H1 (cell line): ENCODE data around the gene TENT4B.

Source experiments
- CREB1 ChIP-seq: IDR thresholded peaks from 2 replicates; pipeline ENCODE4 v1.6.1; 2012; ENCODE audit warnings: inconsistent platforms
- EP300 ChIP-seq, 2 experiments: IDR thresholded peaks; 1 replicate in 1 of 2; 2 replicates in 1 of 2; pipeline ENCODE4 v1.6.1; 2011 to 2012; ENCODE audit warnings: low read depth in 2 of 2, low read length in 2 of 2, mild to moderate bottlenecking in 2 of 2, borderline replicate concordance in 1 of 2, inconsistent platforms in 1 of 2, moderate library complexity in 1 of 2
- EZH2 ChIP-seq: fragments of 200-600 bp; sonication (generic); IDR thresholded peaks from 2 replicates; pipeline ENCODE4 v1.7.1; 2012; ENCODE audit warnings: low read depth, mild to moderate bottlenecking, moderate library complexity, low read length, inconsistent platforms; ENCODE audit not compliant: severe bottlenecking
- HDAC6 ChIP-seq: IDR thresholded peaks from one replicate; pipeline ENCODE4 v1.7.1; 2012; ENCODE audit warnings: low read depth, mild to moderate bottlenecking, inconsistent platforms, low read length, moderate library complexity
- PHF8 ChIP-seq: fragments of 200-600 bp; sonication (generic); conservative IDR thresholded peaks from 2 replicates; pipeline ENCODE4 v1.7.1; 2012; ENCODE audit warnings: low read depth, mild to moderate bottlenecking, inconsistent platforms, low read length, moderate library complexity
- POLR2A ChIP-seq, 2 experiments: IDR thresholded peaks; 1 replicate in 1 of 2; 2 replicates in 1 of 2; pipeline ENCODE4 v1.6.1; 2011; ENCODE audit warnings: low read depth in 2 of 2, low read length in 2 of 2, mild to moderate bottlenecking in 2 of 2; ENCODE audit errors: control extremely low read depth in 1 of 2
- SP2 ChIP-seq: IDR thresholded peaks from 2 replicates; pipeline ENCODE4 v1.6.1; 2012; ENCODE audit warnings: mild to moderate bottlenecking, low read length, inconsistent platforms
- SP4 ChIP-seq: IDR thresholded peaks from 2 replicates; pipeline ENCODE4 v1.6.1; 2012; ENCODE audit warnings: low read length, inconsistent platforms
- YY1 ChIP-seq: IDR thresholded peaks from 2 replicates; pipeline ENCODE4 v1.6.1; 2011; ENCODE audit warnings: low read depth, mild to moderate bottlenecking, low read length
- TF ChIP-seq, protein P1 (sequence below), 3 experiments: IDR thresholded peaks; 1 replicate in 2 of 3; 2 replicates in 1 of 3; pipeline versions ENCODE4 v1.5.1 to v1.6.1; 2011; ENCODE audit warnings: low read length in 3 of 3, mild to moderate bottlenecking in 3 of 3, inconsistent platforms in 2 of 3, low read depth in 1 of 3, moderate library complexity in 1 of 3; ENCODE audit not compliant: insufficient read depth in 1 of 3; ENCODE audit errors: control extremely low read depth in 1 of 3
- TF ChIP-seq, protein P2 (sequence below): IDR thresholded peaks from 2 replicates; pipeline ENCODE4 v1.6.1; 2012; ENCODE audit warnings: low read length, inconsistent platforms
- TF ChIP-seq, protein P3 (sequence below): IDR thresholded peaks from 2 replicates; pipeline ENCODE4 v1.6.1; 2011; ENCODE audit warnings: low read depth, mild to moderate bottlenecking, low read length; ENCODE audit not compliant: insufficient read depth
- TF ChIP-seq, protein P4 (sequence below): IDR thresholded peaks from 2 replicates; pipeline ENCODE4 v1.6.1; 2012; ENCODE audit warnings: inconsistent platforms

DNA sequence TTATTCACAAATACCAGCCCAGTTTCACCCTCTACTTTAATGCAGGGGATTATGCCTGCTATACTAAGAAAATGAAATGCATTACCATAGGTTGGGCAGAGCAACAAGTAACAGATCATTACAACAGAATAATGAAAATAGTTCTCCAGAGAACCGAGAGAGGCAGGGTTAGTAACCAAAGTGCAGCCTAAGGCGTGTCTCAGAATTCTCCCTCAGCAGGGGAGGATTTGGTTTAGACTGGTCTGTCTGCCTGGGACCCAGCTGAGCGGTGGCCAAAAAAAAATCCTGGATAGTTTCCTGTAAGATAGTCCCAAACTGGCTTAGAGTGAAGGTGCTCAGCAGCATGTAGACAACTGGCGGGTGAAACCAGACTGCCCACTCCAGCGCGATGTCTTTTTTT, 82.5 kb downstream of the TENT4B start:
- TF ChIP-seq, protein P1, sequence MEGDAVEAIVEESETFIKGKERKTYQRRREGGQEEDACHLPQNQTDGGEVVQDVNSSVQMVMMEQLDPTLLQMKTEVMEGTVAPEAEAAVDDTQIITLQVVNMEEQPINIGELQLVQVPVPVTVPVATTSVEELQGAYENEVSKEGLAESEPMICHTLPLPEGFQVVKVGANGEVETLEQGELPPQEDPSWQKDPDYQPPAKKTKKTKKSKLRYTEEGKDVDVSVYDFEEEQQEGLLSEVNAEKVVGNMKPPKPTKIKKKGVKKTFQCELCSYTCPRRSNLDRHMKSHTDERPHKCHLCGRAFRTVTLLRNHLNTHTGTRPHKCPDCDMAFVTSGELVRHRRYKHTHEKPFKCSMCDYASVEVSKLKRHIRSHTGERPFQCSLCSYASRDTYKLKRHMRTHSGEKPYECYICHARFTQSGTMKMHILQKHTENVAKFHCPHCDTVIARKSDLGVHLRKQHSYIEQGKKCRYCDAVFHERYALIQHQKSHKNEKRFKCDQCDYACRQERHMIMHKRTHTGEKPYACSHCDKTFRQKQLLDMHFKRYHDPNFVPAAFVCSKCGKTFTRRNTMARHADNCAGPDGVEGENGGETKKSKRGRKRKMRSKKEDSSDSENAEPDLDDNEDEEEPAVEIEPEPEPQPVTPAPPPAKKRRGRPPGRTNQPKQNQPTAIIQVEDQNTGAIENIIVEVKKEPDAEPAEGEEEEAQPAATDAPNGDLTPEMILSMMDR (IDR thresholded peaks at IDR 0.05; ENCODE audit: control extremely low read depth in 1 of 3, insufficient read depth in 1 of 3, low read depth in 1 of 3, low read length in 3 of 3), result no peak
- TF ChIP-seq SP4, result no peak
- TF ChIP-seq EP300 (IDR thresholded peaks at IDR 0.05; ENCODE audit: borderline replicate concordance in 1 of 2, low read depth in 2 of 2, low read length in 2 of 2), result no peak
- TF ChIP-seq SP2, result no peak
- no peak for TF ChIP-seq HDAC6
- no peak for TF ChIP-seq CREB1
- no peak for TF ChIP-seq POLR2A (IDR thresholded peaks at IDR 0.05; ENCODE audit: control extremely low read depth in 1 of 2, low read depth in 2 of 2, low read length in 2 of 2)
- TF ChIP-seq PHF8, result no peak
- TF ChIP-seq EZH2, result no peak
- TF ChIP-seq, protein P2, sequence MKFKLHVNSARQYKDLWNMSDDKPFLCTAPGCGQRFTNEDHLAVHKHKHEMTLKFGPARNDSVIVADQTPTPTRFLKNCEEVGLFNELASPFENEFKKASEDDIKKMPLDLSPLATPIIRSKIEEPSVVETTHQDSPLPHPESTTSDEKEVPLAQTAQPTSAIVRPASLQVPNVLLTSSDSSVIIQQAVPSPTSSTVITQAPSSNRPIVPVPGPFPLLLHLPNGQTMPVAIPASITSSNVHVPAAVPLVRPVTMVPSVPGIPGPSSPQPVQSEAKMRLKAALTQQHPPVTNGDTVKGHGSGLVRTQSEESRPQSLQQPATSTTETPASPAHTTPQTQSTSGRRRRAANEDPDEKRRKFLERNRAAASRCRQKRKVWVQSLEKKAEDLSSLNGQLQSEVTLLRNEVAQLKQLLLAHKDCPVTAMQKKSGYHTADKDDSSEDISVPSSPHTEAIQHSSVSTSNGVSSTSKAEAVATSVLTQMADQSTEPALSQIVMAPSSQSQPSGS, result no peak
- TF ChIP-seq, protein P3, sequence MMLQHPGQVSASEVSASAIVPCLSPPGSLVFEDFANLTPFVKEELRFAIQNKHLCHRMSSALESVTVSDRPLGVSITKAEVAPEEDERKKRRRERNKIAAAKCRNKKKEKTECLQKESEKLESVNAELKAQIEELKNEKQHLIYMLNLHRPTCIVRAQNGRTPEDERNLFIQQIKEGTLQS, result no peak
- TF ChIP-seq, protein P4, sequence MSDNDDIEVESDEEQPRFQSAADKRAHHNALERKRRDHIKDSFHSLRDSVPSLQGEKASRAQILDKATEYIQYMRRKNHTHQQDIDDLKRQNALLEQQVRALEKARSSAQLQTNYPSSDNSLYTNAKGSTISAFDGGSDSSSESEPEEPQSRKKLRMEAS, result no peak
- no peak for TF ChIP-seq YY1
